A549 (cell line): Measurements from ENCODE around the gene TRAF1. TPM values are rescaled to one million over a fixed set of nuclear protein-coding genes. Genes with fewer than 3 reads are reported as not detected.
A peak's percentile ranks its signal among the peaks of the same experiment; 100 is the strongest.

ENCODE experiments used
- ATAC-seq, 2 experiments: fragments of 200-7000 bp in 1 of 2; fragments of >200 bp in 1 of 2; cut with Nextera tagmentation in 1 of 2; cut with Tn5 transposase in 1 of 2; 3 replicates each; pipeline versions ENCODE4 v1.8.0 to v1.9.1; 2018 to 2020; ENCODE audit warnings: mild to moderate bottlenecking in 1 of 2, moderate library complexity in 1 of 2
- CTCF ChIA-PET: fragments of 300-600 bp; sonication (Branson Sonifier 250); formaldehyde crosslinking; extraction: SDS; loops from one replicate; lab custom pipeline; 2021; ENCODE audit warnings: antibody characterized with exemption, inconsistent platforms; lab: Yijun Ruan, JAX
- POLR2A ChIA-PET: fragments of 350-600 bp; formaldehyde crosslinking; extraction: SDS; loops from one replicate; lab custom pipeline; 2021; ENCODE audit warnings: antibody characterized with exemption, inconsistent platforms; lab: Yijun Ruan, JAX
- DNase-seq, 2 experiments: peaks; one replicate each; pipeline versions ENCODE4 v3.0.0 to v3.0.0-alpha.2; 2011 to 2016; ENCODE audit warnings: low read depth in 1 of 2, low spot score in 1 of 2
- FAIRE-seq: peaks from 2 replicates; lab custom pipeline; 2011; peaks lifted over from hg19 to GRCh38; lab: Jason Lieb, UNC
- H3K27ac ChIP-seq, 2 experiments: fragments of >200 bp; sonication (Bioruptor Twin); formaldehyde crosslinking; 3 replicates each; pipeline ENCODE4 v1.5.1; 2016 to 2017
- H3K4me1 ChIP-seq: fragments of >200 bp; sonication (Bioruptor Twin); formaldehyde crosslinking; 3 replicates; pipeline ENCODE4 v1.6.1; 2016
- H3K4me2 ChIP-seq: fragments of >200 bp; sonication (Bioruptor Twin); formaldehyde crosslinking; 3 replicates; pipeline ENCODE4 v1.6.1; 2016
- H3K4me3 ChIP-seq: fragments of >200 bp; sonication (Bioruptor Twin); formaldehyde crosslinking; 3 replicates; pipeline ENCODE4 v1.5.1; 2016
- H3K9me3 ChIP-seq: fragments of >200 bp; sonication (Bioruptor Twin); formaldehyde crosslinking; 3 replicates; pipeline ENCODE4 v1.6.1; 2016
- CBX8 ChIP-seq: fragments of 200-600 bp; sonication (generic); IDR thresholded peaks from 2 replicates; pipeline ENCODE4 v1.6.1; 2016
- CHD2 ChIP-seq: fragments of 150-350 bp; IDR thresholded peaks from 2 replicates; pipeline ENCODE4 v1.6.1; 2014; ENCODE audit warnings: low read length; ENCODE audit not compliant: partially characterized antibody
- EHF ChIP-seq: fragments of 250-450 bp; sonication (Bioruptor Pico); IDR thresholded peaks from 2 replicates; pipeline ENCODE4 v1.5.0; 2020; ENCODE audit warnings: mild to moderate bottlenecking
- EHMT2 ChIP-seq: fragments of 200-600 bp; sonication (generic); IDR thresholded peaks from 2 replicates; pipeline ENCODE4 v1.6.1; 2016; ENCODE audit warnings: antibody characterized with exemption, low read depth, mild to moderate bottlenecking, moderate library complexity
- EP300 ChIP-seq, 2 experiments: fragments of >200 bp; sonication (Bioruptor Twin); formaldehyde crosslinking; IDR thresholded peaks; 2 replicates in 1 of 2; 3 replicates in 1 of 2; pipeline ENCODE4 v1.6.1; 2016 to 2017
- FOXS1 ChIP-seq: fragments of 250-450 bp; sonication (Bioruptor Pico); IDR thresholded peaks from 2 replicates; pipeline ENCODE4 v1.5.0; 2020; ENCODE audit warnings: mild to moderate bottlenecking, moderate library complexity
- GATA3 ChIP-seq: IDR thresholded peaks from 2 replicates; pipeline ENCODE4 v1.6.1; 2012; ENCODE audit warnings: borderline replicate concordance
- HDAC2 ChIP-seq: fragments of 200-600 bp; sonication (generic); IDR thresholded peaks from 2 replicates; pipeline ENCODE4 v1.6.1; 2016
- HOXA7 ChIP-seq: fragments of 250-450 bp; sonication (Bioruptor Pico); IDR thresholded peaks from 2 replicates; pipeline ENCODE4 v1.5.0; 2020; ENCODE audit warnings: mild to moderate bottlenecking, moderate library complexity
- HOXB13 ChIP-seq: fragments of 250-450 bp; sonication (Bioruptor Pico); IDR thresholded peaks from 2 replicates; pipeline ENCODE4 v1.5.0; 2020; ENCODE audit warnings: low read depth, mild to moderate bottlenecking, moderate library complexity
- JUN ChIP-seq, 2 experiments: fragments of >200 bp; sonication (Bioruptor Twin); formaldehyde crosslinking; IDR thresholded peaks; 2 replicates in 1 of 2; 3 replicates in 1 of 2; pipeline ENCODE4 v1.6.1; 2016 to 2017
- JUNB ChIP-seq: fragments of >200 bp; sonication (Bioruptor Twin); formaldehyde crosslinking; IDR thresholded peaks from 2 replicates; pipeline ENCODE4 v1.6.1; 2016
- KDM1A ChIP-seq: fragments of 200-600 bp; sonication (generic); IDR thresholded peaks from 2 replicates; pipeline ENCODE4 v1.6.1; 2016; ENCODE audit warnings: low read depth, mild to moderate bottlenecking
- MAZ ChIP-seq: fragments of 150-350 bp; IDR thresholded peaks from 2 replicates; pipeline ENCODE4 v1.6.1; 2014; ENCODE audit warnings: antibody characterized with exemption, low read depth, low read length, borderline replicate concordance
- NPAS2 ChIP-seq: fragments of 250-450 bp; sonication (Bioruptor Pico); IDR thresholded peaks from 2 replicates; pipeline ENCODE4 v1.8.0; 2022; ENCODE audit warnings: mild to moderate bottlenecking, moderate library complexity, borderline replicate concordance
- NR3C1 ChIP-seq: fragments of >200 bp; sonication (Bioruptor Twin); formaldehyde crosslinking; IDR thresholded peaks from 3 replicates; pipeline ENCODE4 v1.6.1; 2017
- POLR2A ChIP-seq: IDR thresholded peaks from 2 replicates; pipeline ENCODE4 v1.6.1; 2012; ENCODE audit warnings: mild to moderate bottlenecking, low read length
- RAD21 ChIP-seq, 2 experiments: fragments of >200 bp in 1 of 2; sonication (Bioruptor Twin) in 1 of 2; formaldehyde crosslinking in 1 of 2; IDR thresholded peaks in 1 of 2; conservative IDR thresholded peaks in 1 of 2; 2 replicates in 1 of 2; 3 replicates in 1 of 2; pipeline ENCODE4 v1.6.1; 2012 to 2018; ENCODE audit warnings: inconsistent platforms in 1 of 2
- RARB ChIP-seq: fragments of 250-450 bp; sonication (Bioruptor Pico); IDR thresholded peaks from 2 replicates; pipeline ENCODE4 v1.8.0; 2021; ENCODE audit warnings: mild to moderate bottlenecking, moderate library complexity
- RCOR1 ChIP-seq: fragments of 150-350 bp; IDR thresholded peaks from 2 replicates; pipeline ENCODE4 v1.6.1; 2014; ENCODE audit warnings: antibody characterized with exemption, low read length, low read depth
- RNF2 ChIP-seq: fragments of 200-600 bp; sonication (generic); IDR thresholded peaks from 2 replicates; pipeline ENCODE4 v1.6.1; 2016; ENCODE audit warnings: low read depth, mild to moderate bottlenecking, antibody characterized with exemption, moderate library complexity, borderline replicate concordance
- SREBF2 ChIP-seq: fragments of 450-650 bp; IDR thresholded peaks from 2 replicates; pipeline ENCODE4 v1.6.1; 2014; ENCODE audit warnings: mild to moderate bottlenecking, moderate library complexity
- TFCP2L1 ChIP-seq: fragments of 250-450 bp; sonication (Bioruptor Pico); IDR thresholded peaks from 2 replicates; pipeline ENCODE4 v1.5.0; 2021; ENCODE audit warnings: mild to moderate bottlenecking
- ZC3H11A ChIP-seq: fragments of 450-650 bp; IDR thresholded peaks from 2 replicates; pipeline ENCODE4 v1.6.1; 2014; ENCODE audit warnings: antibody characterized with exemption, mild to moderate bottlenecking
- ZFP36 ChIP-seq: fragments of 450-650 bp; IDR thresholded peaks from 2 replicates; pipeline ENCODE4 v1.6.1; 2014; ENCODE audit warnings: borderline replicate concordance; ENCODE audit not compliant: partially characterized antibody
- ZNF302 ChIP-seq: fragments of 250-450 bp; sonication (Bioruptor Pico); IDR thresholded peaks from 2 replicates; pipeline ENCODE4 v1.9.0; 2021; ENCODE audit warnings: inconsistent platforms, mild to moderate bottlenecking, moderate library complexity
- ZSCAN20 ChIP-seq: fragments of 250-450 bp; sonication (Bioruptor Pico); IDR thresholded peaks from 2 replicates; pipeline ENCODE4 v1.8.0; 2022; ENCODE audit warnings: mild to moderate bottlenecking, moderate library complexity
- WGBS: methylation state at CpG from one replicate; pipeline ENCODE4 v1.1.6; 2017; ENCODE audit errors: missing lambda C conversion rate; 5-methylcytosine and 5-hydroxymethylcytosine counted together
- polyA plus RNA-seq, 4 experiments: library from polyadenylated mRNA; depleted of rRNA in 3 of 4; stranded (reverse); fragments of >200 nt; fragmentation: RNase III in 1 of 4; extraction: RNeasy Plus Mini Kit Qiagen cat#74134 plus additional on column Dnase treatment in 1 of 4; gene quantifications; 2 replicates in 3 of 4; 3 replicates in 1 of 4; pipeline ENCODE4 v1.2.3, GENCODE V29; 2011 to 2017
- TF ChIP-seq, protein P1 (sequence below): fragments of >200 bp; sonication (Bioruptor Twin); formaldehyde crosslinking; IDR thresholded peaks from 2 replicates; pipeline ENCODE4 v1.6.1; 2016
- TF ChIP-seq, protein P2 (sequence below): fragments of 450-650 bp; IDR thresholded peaks from 2 replicates; pipeline ENCODE4 v1.6.1; 2014; ENCODE audit warnings: antibody characterized with exemption
- TF ChIP-seq, protein P3 (sequence below): fragments of >200 bp; sonication (Bioruptor Twin); formaldehyde crosslinking; IDR thresholded peaks from 3 replicates; pipeline ENCODE4 v1.5.1; 2016
- TF ChIP-seq, protein P4 (sequence below): fragments of 150-350 bp; IDR thresholded peaks from 2 replicates; pipeline ENCODE4 v1.6.1; 2014; ENCODE audit warnings: low read depth, mild to moderate bottlenecking, low read length

Gene TRAF1
- polyA plus RNA-seq, 2 of the 4 experiments (the other 2 are of a cell fraction): 2.0 to 3.4 TPM

- ChIA-PET POLR2A (interaction anchor here (0.9 kb wide), 1 partner anchor 93 kb away, joined by 3 read pairs; the partner anchor contains the start of gene FBXW2), CTCF (interaction anchor here (0.6 to 3.6 kb wide), 5 partner anchors 11 to 130 kb away, joined by 3 to 13 read pairs (median 4); no protein-coding TSS in a partner anchor)
- H3K4me1 ChIP-seq: no peaks in the 10 kb centered on the region
- no peak overlapping the region for H3K27ac ChIP-seq
- ATAC-seq (peak; percentile 23 to 30; a peak in 2 of 6 replicates), DNase-seq (no peak), FAIRE-seq (no peak)
- no peak overlapping the region for H3K4me2 ChIP-seq
- WGBS: 67% methylated on average over 5 of the region's 5 CpGs
- H3K9me3 ChIP-seq: no peaks in the 10 kb centered on the region
- no peak for TF ChIP-seq HOXA7
- no peak for TF ChIP-seq EHMT2
- TF ChIP-seq, protein P1, sequence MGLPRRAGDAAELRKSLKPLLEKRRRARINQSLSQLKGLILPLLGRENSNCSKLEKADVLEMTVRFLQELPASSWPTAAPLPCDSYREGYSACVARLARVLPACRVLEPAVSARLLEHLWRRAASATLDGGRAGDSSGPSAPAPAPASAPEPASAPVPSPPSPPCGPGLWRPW: no peak
- TF ChIP-seq POLR2A: no peak
- TF ChIP-seq NPAS2 (CRISPR knock-in tag): no peak
- no peak overlapping the region for H3K4me3 ChIP-seq
Observed at GRCh38 chr9:120885958-120886357, 40.6 kb downstream of the TRAF1 start.

DNA sequence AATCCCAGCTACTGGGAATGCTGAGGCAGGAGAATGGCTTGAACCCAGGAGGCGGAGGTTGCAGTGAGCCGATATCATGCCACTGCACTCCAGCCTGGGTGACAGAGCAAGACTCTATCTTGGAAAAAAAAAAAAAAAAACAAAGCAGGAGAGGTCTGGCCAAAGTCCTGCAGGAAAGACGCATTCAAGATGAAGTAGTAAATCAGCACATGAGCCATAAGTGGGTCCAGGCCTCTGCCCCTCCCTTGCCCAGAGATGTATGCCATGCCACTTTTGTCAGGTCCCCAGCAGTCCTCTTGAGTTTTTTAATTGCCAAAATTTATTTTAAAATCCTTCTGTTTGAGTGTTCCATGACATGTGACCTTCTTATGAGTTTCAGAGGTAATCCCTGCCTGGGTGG, 41.1 kb downstream of the TRAF1 start:
- no peak for DNase-seq
- H3K27ac ChIP-seq: no peak overlapping the region
- no peak overlapping the region for H3K4me2 ChIP-seq
- TF ChIP-seq RCOR1 (no peak), RAD21 (conservative IDR thresholded peaks at IDR 0.05 in 1 of 2, IDR thresholded peaks at IDR 0.05 in 1 of 2) (no peak), RNF2 (no peak), MAZ (no peak), ZC3H11A (no peak), EHF (CRISPR knock-in tag) (no peak), JUN (IDR thresholded peaks at IDR 0.05) (no peak), HDAC2 (no peak), CBX8 (no peak), RARB (CRISPR knock-in tag) (no peak), TFCP2L1 (no peak), SREBF2 (no peak)
- no peak for FAIRE-seq
- H3K9me3 ChIP-seq: no peaks in the 10 kb centered on the region
- H3K4me3 ChIP-seq: no peak overlapping the region
- CTCF ChIA-PET: interaction anchor here (0.7 to 3.6 kb wide), 3 partner anchors 15 to 130 kb away, joined by 4 to 13 read pairs (median 7); no protein-coding TSS in a partner anchor
- H3K4me1 ChIP-seq: no peaks in the 10 kb centered on the region
- 64% methylated on average over 3 of the region's 3 CpGs for WGBS
- POLR2A ChIA-PET: interaction anchor here (0.9 kb wide), 1 partner anchor 92 kb away, joined by 3 read pairs; the partner anchor contains the start of gene FBXW2
- no peak for ATAC-seq

- TF ChIP-seq POLR2A: no peak
- no peak for TF ChIP-seq EP300 (IDR thresholded peaks at IDR 0.05)
- no peak for TF ChIP-seq ZSCAN20 (CRISPR knock-in tag)
- no peak for TF ChIP-seq SREBF2
- no peak for TF ChIP-seq MAZ
- TF ChIP-seq HOXB13 (CRISPR knock-in tag): no peak
- TF ChIP-seq, protein P2, sequence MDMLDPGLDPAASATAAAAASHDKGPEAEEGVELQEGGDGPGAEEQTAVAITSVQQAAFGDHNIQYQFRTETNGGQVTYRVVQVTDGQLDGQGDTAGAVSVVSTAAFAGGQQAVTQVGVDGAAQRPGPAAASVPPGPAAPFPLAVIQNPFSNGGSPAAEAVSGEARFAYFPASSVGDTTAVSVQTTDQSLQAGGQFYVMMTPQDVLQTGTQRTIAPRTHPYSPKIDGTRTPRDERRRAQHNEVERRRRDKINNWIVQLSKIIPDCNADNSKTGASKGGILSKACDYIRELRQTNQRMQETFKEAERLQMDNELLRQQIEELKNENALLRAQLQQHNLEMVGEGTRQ: no peak
- TF ChIP-seq RNF2: no peak
- TF ChIP-seq ZFP36: no peak
- TF ChIP-seq NR3C1: no peak
- no peak for TF ChIP-seq FOXS1 (CRISPR knock-in tag)
- no peak for TF ChIP-seq CHD2
- TF ChIP-seq GATA3: no peak
- TF ChIP-seq, protein P3, sequence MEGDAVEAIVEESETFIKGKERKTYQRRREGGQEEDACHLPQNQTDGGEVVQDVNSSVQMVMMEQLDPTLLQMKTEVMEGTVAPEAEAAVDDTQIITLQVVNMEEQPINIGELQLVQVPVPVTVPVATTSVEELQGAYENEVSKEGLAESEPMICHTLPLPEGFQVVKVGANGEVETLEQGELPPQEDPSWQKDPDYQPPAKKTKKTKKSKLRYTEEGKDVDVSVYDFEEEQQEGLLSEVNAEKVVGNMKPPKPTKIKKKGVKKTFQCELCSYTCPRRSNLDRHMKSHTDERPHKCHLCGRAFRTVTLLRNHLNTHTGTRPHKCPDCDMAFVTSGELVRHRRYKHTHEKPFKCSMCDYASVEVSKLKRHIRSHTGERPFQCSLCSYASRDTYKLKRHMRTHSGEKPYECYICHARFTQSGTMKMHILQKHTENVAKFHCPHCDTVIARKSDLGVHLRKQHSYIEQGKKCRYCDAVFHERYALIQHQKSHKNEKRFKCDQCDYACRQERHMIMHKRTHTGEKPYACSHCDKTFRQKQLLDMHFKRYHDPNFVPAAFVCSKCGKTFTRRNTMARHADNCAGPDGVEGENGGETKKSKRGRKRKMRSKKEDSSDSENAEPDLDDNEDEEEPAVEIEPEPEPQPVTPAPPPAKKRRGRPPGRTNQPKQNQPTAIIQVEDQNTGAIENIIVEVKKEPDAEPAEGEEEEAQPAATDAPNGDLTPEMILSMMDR: no peak
- TF ChIP-seq, protein P4, sequence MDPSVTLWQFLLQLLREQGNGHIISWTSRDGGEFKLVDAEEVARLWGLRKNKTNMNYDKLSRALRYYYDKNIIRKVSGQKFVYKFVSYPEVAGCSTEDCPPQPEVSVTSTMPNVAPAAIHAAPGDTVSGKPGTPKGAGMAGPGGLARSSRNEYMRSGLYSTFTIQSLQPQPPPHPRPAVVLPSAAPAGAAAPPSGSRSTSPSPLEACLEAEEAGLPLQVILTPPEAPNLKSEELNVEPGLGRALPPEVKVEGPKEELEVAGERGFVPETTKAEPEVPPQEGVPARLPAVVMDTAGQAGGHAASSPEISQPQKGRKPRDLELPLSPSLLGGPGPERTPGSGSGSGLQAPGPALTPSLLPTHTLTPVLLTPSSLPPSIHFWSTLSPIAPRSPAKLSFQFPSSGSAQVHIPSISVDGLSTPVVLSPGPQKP: no peak
- TF ChIP-seq ZNF302 (CRISPR knock-in tag): no peak
- TF ChIP-seq JUNB: no peak
- TF ChIP-seq KDM1A: no peak
- CTCF ChIA-PET: interaction anchor here (1.3 to 2.1 kb wide), 4 partner anchors 9 to 264 kb away, joined by 3 to 8 read pairs (median 6); no protein-coding TSS in a partner anchor
- WGBS: 64% methylated on average over 3 of the region's 3 CpGs
- Histone ChIP-seq H3K27ac (no peak overlapping the region), H3K9me3 (no peaks in the 10 kb centered on the region), H3K4me2 (no peak overlapping the region), H3K4me1 (peaks cover 3% of the 10 kb centered on the region), H3K4me3 (no peak overlapping the region)
- ATAC-seq (no peak; a peak in 1 of 6 replicates), FAIRE-seq (no peak), DNase-seq (no peak)
- POLR2A ChIA-PET: no interaction called here
Observed at GRCh38 chr9:120883608-120883996, 43.0 kb downstream of the TRAF1 start.
